ENCODE data around the gene METAP1D.

The METAP1D gene

GRCh38 chr2:172095905-172096625, 96.3 kb downstream of the METAP1D start:
- H3K9me3 ChIP-seq, result no peaks in the 10 kb centered on the region
- peaks cover 64 to 68% of the 10 kb centered on the region in 2 experiments for H3K4me1 ChIP-seq (ENCODE audit: control insufficient read depth in 1 of 2, insufficient read depth in 1 of 2, low read depth in 1 of 2, low read length in 1 of 2)
- H3K4me3 ChIP-seq (ENCODE audit: low read depth in 1 of 2, low read length in 1 of 2), result peak overlapping the region in 1 of 2 experiments; percentile 70
- TF ChIP-seq CTCF (IDR thresholded peaks at IDR 0.05), result no peak
- H3K27ac ChIP-seq, result no peak overlapping the region
- H3K27me3 ChIP-seq, result peaks cover 100% of the 10 kb centered on the region
- no peaks in the 10 kb centered on the region for H3K36me3 ChIP-seq

- Histone ChIP-seq H3K27ac (no peak overlapping the region), H3K4me3 (ENCODE audit: low read depth in 1 of 2, low read length in 1 of 2) (peak overlapping the region in 1 of 2 experiments; percentile 70), H3K9me3 (no peaks in the 10 kb centered on the region), H3K36me3 (no peaks in the 10 kb centered on the region), H3K27me3 (peaks cover 100% of the 10 kb centered on the region), H3K4me1 (ENCODE audit: control insufficient read depth in 1 of 2, insufficient read depth in 1 of 2, low read depth in 1 of 2, low read length in 1 of 2) (peaks cover 72 to 76% of the 10 kb centered on the region in 2 experiments)
- TF ChIP-seq CTCF (IDR thresholded peaks at IDR 0.05), result no peak
Observed at GRCh38 chr2:172096626-172097547, 97.1 kb downstream of the METAP1D start.

- H3K27me3 ChIP-seq, result peaks cover 100% of the 10 kb centered on the region
- H3K4me1 ChIP-seq (ENCODE audit: control insufficient read depth in 1 of 2, insufficient read depth in 1 of 2, low read depth in 1 of 2, low read length in 1 of 2), result peaks cover 79 to 84% of the 10 kb centered on the region in 2 experiments
- H3K4me3 ChIP-seq (ENCODE audit: low read depth in 1 of 2, low read length in 1 of 2), result peak overlapping the region in 1 of 2 experiments; percentile 70
- no peak overlapping the region for H3K27ac ChIP-seq
- no peak for TF ChIP-seq CTCF (IDR thresholded peaks at IDR 0.05)
- no peaks in the 10 kb centered on the region for H3K9me3 ChIP-seq
- H3K36me3 ChIP-seq, result no peaks in the 10 kb centered on the region
Observed at GRCh38 chr2:172097557-172098131, 97.9 kb downstream of the METAP1D start.

- TF ChIP-seq CTCF (IDR thresholded peaks at IDR 0.05), result no peak
- Histone ChIP-seq H3K27ac (no peak overlapping the region), H3K27me3 (peaks cover 100% of the 10 kb centered on the region), H3K4me1 (ENCODE audit: control insufficient read depth in 1 of 2, insufficient read depth in 1 of 2, low read depth in 1 of 2, low read length in 1 of 2) (peaks cover 81 to 87% of the 10 kb centered on the region in 2 experiments), H3K9me3 (no peaks in the 10 kb centered on the region), H3K36me3 (no peaks in the 10 kb centered on the region), H3K4me3 (ENCODE audit: low read depth in 1 of 2, low read length in 1 of 2) (no peak overlapping the region)
Observed at GRCh38 chr2:172098287-172098649, 98.5 kb downstream of the METAP1D start.

- H3K4me1 ChIP-seq (ENCODE audit: control insufficient read depth in 1 of 2, insufficient read depth in 1 of 2, low read depth in 1 of 2, low read length in 1 of 2), result peaks cover 81 to 89% of the 10 kb centered on the region in 2 experiments
Observed at GRCh38 chr2:172098650-172099471, 99.1 kb downstream of the METAP1D start.

More at GRCh38 chr2:172098650-172099471, 99.1 kb downstream of the METAP1D start:
- Histone ChIP-seq H3K9me3 (no peaks in the 10 kb centered on the region), H3K27me3 (peaks cover 100% of the 10 kb centered on the region), H3K36me3 (no peaks in the 10 kb centered on the region), H3K27ac (no peak overlapping the region), H3K4me3 (ENCODE audit: low read depth in 1 of 2, low read length in 1 of 2) (peak overlapping the region in 1 of 2 experiments; percentile 28)
- no peak for TF ChIP-seq CTCF (IDR thresholded peaks at IDR 0.05)
